Ishikawa (cell line): ENCODE data around the gene SLC6A12.

Experiments used
- CEBPB ChIP-seq: IDR thresholded peaks from 2 replicates; pipeline ENCODE4 v1.6.1; 2012
- CREB1 ChIP-seq: IDR thresholded peaks from 2 replicates; pipeline ENCODE4 v1.6.1; 2012; ENCODE audit warnings: low read depth
- EGR1 ChIP-seq: IDR thresholded peaks from 2 replicates; pipeline ENCODE4 v1.6.1; 2012
- EP300 ChIP-seq: IDR thresholded peaks from 2 replicates; pipeline ENCODE4 v1.6.1; 2012; ENCODE audit warnings: borderline replicate concordance
- FOXM1 ChIP-seq: IDR thresholded peaks from 2 replicates; pipeline ENCODE4 v1.6.1; 2012; ENCODE audit warnings: low read depth, borderline replicate concordance
- NFIC ChIP-seq: IDR thresholded peaks from 2 replicates; pipeline ENCODE4 v1.6.1; 2012
- RAD21 ChIP-seq: IDR thresholded peaks from 2 replicates; pipeline ENCODE4 v1.6.1; 2012; ENCODE audit warnings: low read depth
- REST ChIP-seq: IDR thresholded peaks from 2 replicates; pipeline ENCODE4 v1.6.1; 2012; ENCODE audit warnings: low read depth, mild to moderate bottlenecking
- TAF1 ChIP-seq: IDR thresholded peaks from 2 replicates; pipeline ENCODE4 v1.6.1; 2012; ENCODE audit warnings: low read depth, mild to moderate bottlenecking
- TCF12 ChIP-seq: IDR thresholded peaks from 2 replicates; pipeline ENCODE4 v1.6.1; 2012; ENCODE audit warnings: low read depth
- TEAD4 ChIP-seq: IDR thresholded peaks from 2 replicates; pipeline ENCODE4 v1.6.1; 2012
- USF1 ChIP-seq: IDR thresholded peaks from 2 replicates; pipeline ENCODE4 v1.6.1; 2012
- YY1 ChIP-seq: IDR thresholded peaks from 2 replicates; pipeline ENCODE4 v1.6.1; 2012; ENCODE audit warnings: low read depth
- ZBTB7A ChIP-seq: IDR thresholded peaks from 2 replicates; pipeline ENCODE4 v1.6.1; 2012; ENCODE audit warnings: low read depth
- TF ChIP-seq, protein P1 (sequence below): IDR thresholded peaks from 2 replicates; pipeline ENCODE4 v1.6.1; 2012

SLC6A12 gene

DNA sequence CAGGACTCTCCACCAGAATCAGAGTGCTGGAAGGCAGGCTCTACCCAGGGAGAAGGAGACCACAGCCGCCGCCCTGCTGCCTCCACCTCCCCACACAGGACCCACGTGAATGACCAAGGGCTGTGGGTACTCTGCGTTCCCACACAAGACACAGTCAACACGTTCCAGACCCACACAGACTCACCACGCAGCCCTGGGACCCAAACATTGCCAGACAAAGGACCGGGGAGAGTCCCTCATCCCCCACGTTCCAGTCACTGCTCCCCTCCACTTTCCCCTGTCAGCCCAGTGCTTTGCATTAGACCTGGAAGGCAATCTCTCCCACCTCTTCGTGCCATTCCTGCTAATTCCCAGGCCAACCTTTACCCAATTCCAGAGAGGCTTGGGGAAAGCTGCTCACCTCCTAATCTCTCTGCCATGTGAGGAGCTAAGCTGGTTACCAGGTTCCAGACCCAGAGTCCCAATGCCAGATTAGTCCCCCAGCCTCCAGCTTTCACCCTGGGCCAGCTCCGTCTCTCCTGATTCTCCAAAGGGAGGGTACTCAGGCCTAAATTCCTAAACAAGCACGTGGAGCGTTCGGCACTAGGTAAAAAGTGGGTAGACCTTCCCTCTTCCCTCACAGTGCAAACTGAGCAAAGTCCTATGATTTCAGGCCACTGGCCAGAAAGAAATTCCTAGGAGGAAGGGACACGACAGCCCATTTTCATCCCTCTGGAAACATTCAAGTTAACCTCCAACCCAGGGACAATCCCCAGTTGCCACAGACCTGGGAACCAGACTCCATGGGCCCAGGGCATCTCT lies 43.8 kb upstream of the SLC6A12 start:
- no peak for TF ChIP-seq TEAD4
- no peak for TF ChIP-seq ZBTB7A
- TF ChIP-seq CREB1 = no peak
- TF ChIP-seq TAF1 = no peak
- TF ChIP-seq, protein P1, sequence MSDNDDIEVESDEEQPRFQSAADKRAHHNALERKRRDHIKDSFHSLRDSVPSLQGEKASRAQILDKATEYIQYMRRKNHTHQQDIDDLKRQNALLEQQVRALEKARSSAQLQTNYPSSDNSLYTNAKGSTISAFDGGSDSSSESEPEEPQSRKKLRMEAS = no peak

DNA sequence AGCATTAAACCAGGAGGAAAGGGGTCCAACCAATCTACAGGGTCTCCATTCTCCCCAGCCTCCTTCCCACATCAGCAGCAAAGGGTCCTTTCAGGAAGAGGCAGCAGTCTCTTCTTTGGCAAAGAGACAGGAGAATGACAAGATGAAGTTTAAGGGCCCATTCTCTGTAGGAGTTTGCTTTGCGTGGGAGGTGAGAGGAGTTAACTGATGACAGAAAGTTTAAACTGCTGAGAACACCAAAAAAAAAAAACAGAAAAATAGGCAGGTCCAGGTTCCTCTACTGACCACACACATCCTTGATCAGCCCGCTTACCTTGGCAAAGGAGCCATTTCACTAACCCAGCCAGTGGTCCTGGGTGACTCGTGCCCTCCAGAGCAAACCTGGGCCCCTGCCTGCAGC lies 43.0 kb upstream of the SLC6A12 start:
- TF ChIP-seq NFIC = no peak
- no peak for TF ChIP-seq EP300
- TF ChIP-seq, protein P1 = no peak
- TF ChIP-seq YY1 = no peak
- no peak for TF ChIP-seq RAD21
- no peak for TF ChIP-seq FOXM1

DNA sequence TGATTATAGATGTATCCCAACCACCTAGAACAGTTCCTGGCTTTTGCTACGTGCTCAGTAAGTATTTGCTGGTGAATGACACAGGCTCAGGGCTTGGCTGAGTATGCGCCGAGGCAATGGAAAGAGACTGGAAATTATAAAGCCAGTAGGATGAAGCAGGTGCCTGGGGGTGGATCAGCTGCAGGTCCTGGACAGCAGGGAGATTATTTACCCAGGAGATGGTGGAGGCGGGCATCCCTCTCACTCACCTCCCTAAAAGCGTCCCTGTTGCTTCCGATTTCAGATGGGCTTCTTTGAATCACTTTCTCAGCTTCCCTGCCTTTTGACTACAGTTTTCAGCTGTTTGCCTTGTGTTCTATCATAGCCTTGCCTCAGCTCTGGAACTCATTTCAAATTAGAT lies 42.3 kb upstream of the SLC6A12 start:
- no peak for TF ChIP-seq TEAD4
- TF ChIP-seq CREB1 = no peak
- TF ChIP-seq CEBPB = no peak
- no peak for TF ChIP-seq ZBTB7A
- TF ChIP-seq TCF12 = no peak
- TF ChIP-seq REST = no peak
- no peak for TF ChIP-seq FOXM1

GRCh38 chr12:254912-255311 lies 41.0 kb upstream of the SLC6A12 start:
- TF ChIP-seq TAF1 = no peak
- TF ChIP-seq TCF12 = no peak
- no peak for TF ChIP-seq TEAD4
- TF ChIP-seq EGR1 = no peak
- no peak for TF ChIP-seq USF1
- no peak for TF ChIP-seq ZBTB7A
- TF ChIP-seq YY1 = no peak
- TF ChIP-seq RAD21 = no peak
- TF ChIP-seq CEBPB = no peak
- TF ChIP-seq NFIC = no peak
- no peak for TF ChIP-seq REST
- no peak for TF ChIP-seq FOXM1
- TF ChIP-seq, protein P1 = no peak
- no peak for TF ChIP-seq CREB1
- no peak for TF ChIP-seq EP300

DNA sequence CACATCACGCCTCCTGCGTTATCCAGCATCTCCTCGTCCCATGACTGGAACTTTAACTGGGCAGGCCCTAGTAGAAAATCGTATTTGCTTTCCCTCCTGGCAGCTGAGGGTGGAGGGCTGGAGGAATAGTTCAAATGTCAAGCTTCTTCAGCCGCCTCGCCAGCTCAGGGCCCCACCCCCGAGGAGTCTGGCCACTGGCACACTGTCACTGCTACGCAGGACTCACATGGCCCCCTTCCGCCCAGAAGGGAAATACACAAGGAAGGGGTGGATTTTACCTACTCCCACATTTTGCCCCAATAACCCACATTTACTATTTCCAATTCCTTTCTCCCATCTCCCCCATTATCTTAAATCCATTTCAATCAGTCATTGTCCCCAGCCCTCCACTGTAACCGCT lies 40.1 kb upstream of the SLC6A12 start:
- TF ChIP-seq CREB1 = no peak

DNA sequence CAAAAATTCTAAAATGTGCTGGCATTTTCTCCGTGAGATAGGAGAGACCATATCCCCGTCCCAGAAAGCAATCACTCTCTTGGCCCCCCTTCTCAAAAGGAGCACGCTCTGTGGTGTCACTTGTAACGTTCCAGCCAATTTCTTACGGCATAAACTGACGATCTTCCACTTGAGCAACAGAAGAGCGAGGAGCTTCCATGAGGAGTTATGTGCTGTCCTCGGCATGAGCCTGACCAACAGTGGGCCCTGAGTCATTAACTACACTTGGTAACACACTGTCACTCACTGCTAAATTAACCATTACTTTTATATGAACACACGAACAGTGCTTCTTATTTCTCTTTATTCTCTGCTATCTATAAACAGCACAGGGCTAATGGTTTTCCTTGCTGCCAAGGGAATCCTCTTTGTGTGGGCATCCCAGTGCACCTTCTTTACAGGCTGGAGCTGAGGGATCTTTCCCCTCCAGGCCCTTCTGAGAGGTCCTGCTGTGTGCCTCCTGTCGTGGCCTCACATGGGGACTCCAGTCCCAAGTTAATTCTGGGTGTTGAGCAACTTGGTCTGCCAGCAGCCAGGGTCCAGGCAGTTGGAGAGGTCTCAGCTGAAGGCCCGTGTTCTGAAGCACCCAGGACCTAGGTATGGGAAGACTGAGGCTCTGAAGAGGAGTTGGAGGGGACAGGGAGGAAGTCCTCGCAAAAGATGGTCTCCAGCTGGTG lies 39.3 kb upstream of the SLC6A12 start:
- TF ChIP-seq USF1 (no peak), TEAD4 (no peak), NFIC (no peak), FOXM1 (no peak), REST (no peak), YY1 (no peak), RAD21 (no peak), CREB1 (no peak), EP300 (no peak), TAF1 (no peak), TCF12 (no peak), EGR1 (no peak), ZBTB7A (no peak), CEBPB (no peak)
- TF ChIP-seq, protein P1 = no peak
